Osteoblast (primary cell): Measurements from ENCODE around the gene ASPSCR1. TPM values are rescaled to one million over a fixed set of nuclear protein-coding genes. Genes with fewer than 3 reads are reported as not detected.

Source experiments
- DNase-seq: peaks from one replicate; pipeline ENCODE4 v3.0.0; 2011; ENCODE audit warnings: low spot score, mixed read lengths; ENCODE audit not compliant: insufficient read length; ENCODE audit errors: missing footprints
- H2AFZ ChIP-seq: 2 replicates; pipeline ENCODE4 v1.6.0; 2011; ENCODE audit warnings: mild to moderate bottlenecking, low read length
- H3K27ac ChIP-seq: 2 replicates; pipeline ENCODE4 v1.5.1; 2011; ENCODE audit warnings: mild to moderate bottlenecking, low read depth, low read length, moderate library complexity
- H3K27me3 ChIP-seq: 2 replicates; pipeline ENCODE4 v1.6.0; 2012; ENCODE audit warnings: mild to moderate bottlenecking, control low read depth, inconsistent platforms, low read length, moderate library complexity; ENCODE audit not compliant: insufficient read depth
- H3K36me3 ChIP-seq: 2 replicates; pipeline ENCODE4 v1.5.1; 2011; ENCODE audit warnings: mild to moderate bottlenecking, low read length, control low read depth, moderate library complexity; ENCODE audit not compliant: insufficient read depth
- H3K4me1 ChIP-seq: 2 replicates; pipeline ENCODE4 v1.5.1; 2011; ENCODE audit warnings: mild to moderate bottlenecking, low read length, control low read depth, moderate library complexity; ENCODE audit not compliant: insufficient read depth
- H3K4me2 ChIP-seq: 2 replicates; pipeline ENCODE4 v1.6.0; 2011; ENCODE audit warnings: mild to moderate bottlenecking, low read length; ENCODE audit not compliant: insufficient read depth
- H3K4me3 ChIP-seq: fragments of 200-600 bp; sonication (generic); 3 replicates; pipeline ENCODE4 v1.5.1; 2012; ENCODE audit warnings: mild to moderate bottlenecking, low read length, inconsistent platforms; ENCODE audit not compliant: insufficient read depth
- H3K79me2 ChIP-seq: 2 replicates; pipeline ENCODE4 v1.6.0; 2012; ENCODE audit warnings: mild to moderate bottlenecking, low read length, control low read depth, inconsistent platforms; ENCODE audit not compliant: insufficient read depth
- H3K9me3 ChIP-seq: 2 replicates; pipeline ENCODE4 v1.5.1; 2011; ENCODE audit warnings: low read depth, low read length, control low read depth
- H4K20me1 ChIP-seq: 2 replicates; pipeline ENCODE4 v1.6.0; 2012; ENCODE audit warnings: mild to moderate bottlenecking, low read length, control low read depth; ENCODE audit not compliant: insufficient read depth
- total RNA-seq: library from RNA; depleted of rRNA; stranded (reverse); fragments of >200 nt; gene quantifications from 2 replicates; pipeline ENCODE4 v1.2.3, GENCODE V29; 2012
- TF ChIP-seq, protein P1 (sequence below): IDR thresholded peaks from 2 replicates; pipeline ENCODE4 v1.5.1; 2011; ENCODE audit warnings: mild to moderate bottlenecking, low read depth, low read length, moderate library complexity; ENCODE audit errors: extremely low read depth

The ASPSCR1 gene
- total RNA-seq, 1 donor = 35.8 TPM

DNA sequence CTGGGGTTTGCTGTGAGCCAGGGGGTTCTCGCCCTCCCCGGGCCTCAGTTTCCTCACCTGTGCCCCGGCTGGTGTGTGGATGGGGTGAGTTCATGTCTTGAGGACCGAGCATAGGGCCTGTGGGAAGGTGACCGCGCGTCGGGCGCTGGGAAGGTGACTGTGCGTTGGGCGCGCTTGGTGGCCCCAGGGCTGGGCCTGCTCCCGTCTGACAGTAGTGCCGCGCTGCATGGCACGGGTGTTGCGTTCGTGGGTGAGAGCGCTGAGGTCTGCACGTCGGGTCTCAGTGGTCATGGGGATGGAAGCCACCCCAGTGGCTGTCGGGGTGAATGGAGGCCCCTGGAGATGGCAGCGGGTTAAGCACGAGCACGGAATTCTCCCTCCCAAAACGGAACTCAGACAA, 9.2 kb downstream of the ASPSCR1 start:
- Histone ChIP-seq H3K36me3 (peaks cover 28% of the 10 kb centered on the region), H3K27me3 (no peaks in the 10 kb centered on the region), H3K4me2 (no peak overlapping the region), H3K27ac (no peak overlapping the region), H3K4me1 (peaks cover 4% of the 10 kb centered on the region), H3K4me3 (no peak overlapping the region), H4K20me1 (peaks cover 12% of the 10 kb centered on the region), H2AFZ (no peak overlapping the region), H3K9me3 (no peaks in the 10 kb centered on the region), H3K79me2 (no peaks in the 10 kb centered on the region)
- TF ChIP-seq, protein P1, sequence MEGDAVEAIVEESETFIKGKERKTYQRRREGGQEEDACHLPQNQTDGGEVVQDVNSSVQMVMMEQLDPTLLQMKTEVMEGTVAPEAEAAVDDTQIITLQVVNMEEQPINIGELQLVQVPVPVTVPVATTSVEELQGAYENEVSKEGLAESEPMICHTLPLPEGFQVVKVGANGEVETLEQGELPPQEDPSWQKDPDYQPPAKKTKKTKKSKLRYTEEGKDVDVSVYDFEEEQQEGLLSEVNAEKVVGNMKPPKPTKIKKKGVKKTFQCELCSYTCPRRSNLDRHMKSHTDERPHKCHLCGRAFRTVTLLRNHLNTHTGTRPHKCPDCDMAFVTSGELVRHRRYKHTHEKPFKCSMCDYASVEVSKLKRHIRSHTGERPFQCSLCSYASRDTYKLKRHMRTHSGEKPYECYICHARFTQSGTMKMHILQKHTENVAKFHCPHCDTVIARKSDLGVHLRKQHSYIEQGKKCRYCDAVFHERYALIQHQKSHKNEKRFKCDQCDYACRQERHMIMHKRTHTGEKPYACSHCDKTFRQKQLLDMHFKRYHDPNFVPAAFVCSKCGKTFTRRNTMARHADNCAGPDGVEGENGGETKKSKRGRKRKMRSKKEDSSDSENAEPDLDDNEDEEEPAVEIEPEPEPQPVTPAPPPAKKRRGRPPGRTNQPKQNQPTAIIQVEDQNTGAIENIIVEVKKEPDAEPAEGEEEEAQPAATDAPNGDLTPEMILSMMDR = no peak
- no peak for DNase-seq

DNA sequence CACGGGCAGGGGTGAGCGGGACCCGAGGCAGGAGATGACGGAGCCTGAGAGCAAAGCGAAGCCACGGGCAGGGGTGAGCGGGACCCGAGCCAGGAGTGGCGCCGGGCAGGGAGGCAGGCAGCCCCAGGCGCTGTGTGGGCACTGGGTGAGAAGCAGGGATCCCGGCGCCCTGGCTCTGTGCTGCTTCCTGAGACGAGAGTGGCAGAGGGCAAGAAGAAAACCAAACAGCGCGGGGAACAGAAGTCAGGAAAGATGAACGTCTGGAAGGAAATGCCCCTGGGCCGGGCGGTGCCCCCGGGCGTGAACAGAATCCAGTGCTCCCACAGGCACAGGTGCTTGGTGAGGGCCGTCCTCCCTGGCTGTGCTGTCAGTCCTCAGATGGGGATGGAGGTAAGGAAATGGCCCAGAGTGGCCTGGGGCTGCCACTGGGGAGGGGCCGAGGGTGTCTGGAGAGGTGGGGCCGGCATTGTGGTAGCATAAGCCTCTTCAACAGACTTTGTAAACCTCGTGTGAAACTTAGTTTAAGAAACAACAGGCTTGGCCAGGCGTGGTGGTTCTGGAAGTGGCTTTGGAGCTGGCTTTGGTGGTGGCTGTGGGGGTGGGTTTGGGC, 9.8 kb downstream of the ASPSCR1 start:
- H3K36me3 ChIP-seq = peaks cover 26% of the 10 kb centered on the region
- H3K27me3 ChIP-seq = no peaks in the 10 kb centered on the region
- peaks cover 18% of the 10 kb centered on the region for H4K20me1 ChIP-seq
- no peak overlapping the region for H2AFZ ChIP-seq
- H3K27ac ChIP-seq = no peak overlapping the region
- H3K4me3 ChIP-seq = no peak overlapping the region
- no peaks in the 10 kb centered on the region for H3K9me3 ChIP-seq
- peaks cover 11% of the 10 kb centered on the region for H3K4me1 ChIP-seq
- TF ChIP-seq, protein P1 = no peak
- no peak overlapping the region for H3K4me2 ChIP-seq
- no peak for DNase-seq
- H3K79me2 ChIP-seq = peaks cover under 1% of the 10 kb centered on the region

DNA sequence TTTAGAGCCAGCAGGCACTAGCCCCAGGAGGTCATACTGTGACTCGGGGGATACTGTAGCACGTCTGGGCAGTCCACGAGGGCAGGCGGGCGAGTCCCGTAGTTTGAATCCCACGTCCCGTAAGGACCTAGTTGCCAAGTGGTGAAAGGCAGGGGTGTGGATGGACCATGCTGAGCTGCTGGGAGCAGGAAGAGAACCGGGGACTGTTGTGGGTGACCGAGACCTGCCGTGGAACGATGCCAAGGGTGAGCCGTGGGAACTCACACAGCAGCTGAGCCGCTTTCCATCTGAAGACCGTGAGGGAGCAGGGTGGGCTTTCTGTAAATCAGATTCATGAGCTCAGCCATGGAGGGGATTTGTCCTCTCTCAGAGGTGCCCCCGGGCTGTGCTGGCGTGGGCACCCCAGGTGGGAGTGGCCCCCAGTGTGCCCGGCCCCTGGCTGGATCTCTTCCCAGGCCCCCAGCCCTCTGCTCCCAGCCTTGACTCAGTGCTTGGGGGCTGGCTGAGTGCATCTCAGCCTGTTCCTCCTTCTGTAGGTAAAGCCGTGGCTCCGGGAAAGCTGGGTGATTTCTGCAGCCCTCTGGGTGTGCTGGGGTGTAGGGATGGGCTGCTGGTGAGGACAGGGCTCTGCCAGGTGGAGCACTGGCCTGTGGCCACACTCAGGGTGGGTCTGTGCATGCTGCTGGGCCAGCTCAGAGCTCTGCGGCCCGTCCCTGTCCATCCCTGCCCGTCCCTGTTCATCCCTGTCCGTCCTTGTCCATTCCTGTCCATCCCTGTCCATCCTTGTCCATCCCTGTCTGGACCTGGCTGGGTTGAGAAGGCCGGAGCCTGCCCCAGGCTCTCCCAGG, 13.6 kb downstream of the ASPSCR1 start:
- Histone ChIP-seq H3K36me3 (peaks cover 15% of the 10 kb centered on the region), H4K20me1 (peaks cover 31% of the 10 kb centered on the region), H3K4me2 (peak overlapping the region; percentile 67), H3K79me2 (peaks cover 16% of the 10 kb centered on the region), H3K27me3 (no peaks in the 10 kb centered on the region), H3K4me3 (no peak overlapping the region), H3K4me1 (peaks cover 14% of the 10 kb centered on the region), H3K9me3 (no peaks in the 10 kb centered on the region), H3K27ac (no peak overlapping the region), H2AFZ (no peak overlapping the region)
- TF ChIP-seq, protein P1 = no peak
- no peak for DNase-seq

DNA sequence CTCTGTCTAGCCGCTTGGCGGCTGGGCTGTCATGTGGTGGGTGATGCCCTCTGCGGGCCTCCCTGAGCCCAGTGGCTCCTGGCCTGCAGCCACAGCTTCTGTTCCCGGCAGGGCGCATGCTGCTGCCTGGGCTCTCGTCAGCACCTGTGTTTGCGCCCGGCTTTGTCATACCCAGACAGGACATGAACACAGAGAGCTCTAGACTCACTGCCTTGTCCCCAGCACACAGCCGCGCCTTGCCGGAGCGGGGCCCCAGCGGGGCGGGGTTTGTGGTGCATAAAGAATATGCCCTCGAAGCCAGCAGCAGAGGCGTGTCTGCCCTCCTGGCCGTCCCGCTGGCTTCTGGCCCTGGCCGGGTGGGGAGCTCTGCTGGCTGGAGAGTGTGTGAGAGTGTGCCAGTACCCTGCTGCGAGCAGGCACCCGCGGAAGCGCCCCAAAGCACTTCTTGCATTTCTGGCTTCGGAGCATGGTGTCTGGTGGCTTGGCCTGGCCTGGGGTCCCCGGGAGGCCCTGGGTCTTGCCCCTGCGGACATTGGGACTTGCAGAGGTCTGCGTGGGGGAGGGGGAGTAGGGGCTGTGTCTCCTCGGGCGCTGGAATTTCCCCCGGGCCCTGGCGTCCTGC, 14.4 kb downstream of the ASPSCR1 start:
- no peaks in the 10 kb centered on the region for H3K27me3 ChIP-seq
- no peaks in the 10 kb centered on the region for H3K9me3 ChIP-seq
- H2AFZ ChIP-seq = no peak overlapping the region
- DNase-seq = peak; percentile 99
- peaks cover 31% of the 10 kb centered on the region for H4K20me1 ChIP-seq
- peaks cover 16% of the 10 kb centered on the region for H3K79me2 ChIP-seq
- H3K36me3 ChIP-seq = peaks cover 12% of the 10 kb centered on the region
- H3K4me2 ChIP-seq = peak overlapping the region; percentile 67
- peak overlapping the region; percentile 37 for H3K4me3 ChIP-seq
- H3K4me1 ChIP-seq = peaks cover 14% of the 10 kb centered on the region
- TF ChIP-seq, protein P1 = no peak
- no peak overlapping the region for H3K27ac ChIP-seq
